HEK293 (cell line): ENCODE measurements around the gene TLE3.

Experiments used
- BCL6B ChIP-seq: fragments of 450-650 bp; formaldehyde crosslinking; IDR thresholded peaks from 2 replicates; pipeline ENCODE4 v1.5.1; 2017; ENCODE audit warnings: missing biosample characterization, missing genetic modification characterization
- CTCF ChIP-seq: fragments of 450-650 bp; formaldehyde crosslinking; IDR thresholded peaks from 2 replicates; pipeline ENCODE4 v1.5.1; 2016; ENCODE audit warnings: missing biosample characterization, missing genetic modification characterization
- ELK4 ChIP-seq: IDR thresholded peaks from 2 replicates; pipeline ENCODE4 v1.6.1; 2011; ENCODE audit warnings: mild to moderate bottlenecking, low read depth, low read length, borderline replicate concordance
- GLIS1 ChIP-seq: fragments of 450-650 bp; formaldehyde crosslinking; IDR thresholded peaks from 2 replicates; pipeline ENCODE4 v1.5.1; 2016; ENCODE audit warnings: missing biosample characterization, missing genetic modification characterization
- IKZF3 ChIP-seq: fragments of 450-650 bp; IDR thresholded peaks from 2 replicates; pipeline ENCODE4 v1.5.0; 2018; ENCODE audit warnings: missing biosample characterization, mild to moderate bottlenecking, missing genetic modification characterization, moderate library complexity
- KLF1 ChIP-seq: fragments of 450-650 bp; formaldehyde crosslinking; IDR thresholded peaks from 2 replicates; pipeline ENCODE4 v1.5.1; 2016; ENCODE audit warnings: missing biosample characterization, missing genetic modification characterization
- PRDM6 ChIP-seq: fragments of 450-650 bp; formaldehyde crosslinking; IDR thresholded peaks from 2 replicates; pipeline ENCODE4 v1.5.1; 2017; ENCODE audit warnings: missing biosample characterization, missing genetic modification characterization
- SP2 ChIP-seq: fragments of 450-650 bp; formaldehyde crosslinking; IDR thresholded peaks from 2 replicates; pipeline ENCODE4 v1.5.1; 2016; ENCODE audit warnings: missing biosample characterization, missing genetic modification characterization
- SP7 ChIP-seq: fragments of 450-650 bp; formaldehyde crosslinking; IDR thresholded peaks from 2 replicates; pipeline ENCODE4 v1.5.1; 2016; ENCODE audit warnings: missing biosample characterization, missing genetic modification characterization
- TSHZ1 ChIP-seq: fragments of 450-650 bp; formaldehyde crosslinking; IDR thresholded peaks from 2 replicates; pipeline ENCODE4 v1.5.1; 2016; ENCODE audit warnings: missing biosample characterization, missing genetic modification characterization, borderline replicate concordance
- ZBTB7A ChIP-seq: fragments of 450-650 bp; formaldehyde crosslinking; IDR thresholded peaks from 2 replicates; pipeline ENCODE4 v1.5.1; 2016; ENCODE audit warnings: low read depth, missing biosample characterization, missing genetic modification characterization
- ZNF146 ChIP-seq: fragments of 450-650 bp; formaldehyde crosslinking; IDR thresholded peaks from 2 replicates; pipeline ENCODE4 v1.5.1; 2016; ENCODE audit warnings: missing biosample characterization, missing genetic modification characterization
- ZNF184 ChIP-seq: fragments of 450-650 bp; IDR thresholded peaks from 2 replicates; pipeline ENCODE4 v1.5.1; 2018; ENCODE audit warnings: missing biosample characterization, mild to moderate bottlenecking, missing genetic modification characterization
- ZNF302 ChIP-seq: fragments of 450-650 bp; formaldehyde crosslinking; IDR thresholded peaks from 2 replicates; pipeline ENCODE4 v1.5.1; 2016; ENCODE audit warnings: missing biosample characterization, missing genetic modification characterization, low read depth
- ZNF362 ChIP-seq: fragments of 450-650 bp; formaldehyde crosslinking; IDR thresholded peaks from 2 replicates; pipeline ENCODE4 v1.5.1; 2016; ENCODE audit warnings: missing biosample characterization, missing genetic modification characterization
- ZNF560 ChIP-seq: fragments of 450-650 bp; formaldehyde crosslinking; IDR thresholded peaks from 2 replicates; pipeline ENCODE4 v1.5.1; 2017; ENCODE audit warnings: missing biosample characterization, missing genetic modification characterization, borderline replicate concordance
- ZNF596 ChIP-seq: fragments of 450-650 bp; IDR thresholded peaks from 2 replicates; pipeline ENCODE4 v1.5.0; 2018; ENCODE audit warnings: missing biosample characterization, mild to moderate bottlenecking, missing genetic modification characterization, moderate library complexity
- ZNF610 ChIP-seq: fragments of 450-650 bp; formaldehyde crosslinking; IDR thresholded peaks from 2 replicates; pipeline ENCODE4 v1.5.1; 2016; ENCODE audit warnings: missing biosample characterization, missing genetic modification characterization, borderline replicate concordance
- ZNF747 ChIP-seq: fragments of 450-650 bp; formaldehyde crosslinking; IDR thresholded peaks from 2 replicates; pipeline ENCODE4 v1.5.1; 2016; ENCODE audit warnings: missing biosample characterization, missing genetic modification characterization
- ZNF76 ChIP-seq: fragments of 450-650 bp; formaldehyde crosslinking; IDR thresholded peaks from 2 replicates; pipeline ENCODE4; 2016; ENCODE audit warnings: low read depth, missing biosample characterization, missing genetic modification characterization, borderline replicate concordance
- ZXDB ChIP-seq: fragments of 450-650 bp; formaldehyde crosslinking; IDR thresholded peaks from 2 replicates; pipeline ENCODE4 v1.5.1; 2016; ENCODE audit warnings: missing biosample characterization, missing genetic modification characterization
- TF ChIP-seq, protein P1 (sequence below): fragments of 450-650 bp; formaldehyde crosslinking; IDR thresholded peaks from 2 replicates; pipeline ENCODE4 v1.5.1; 2017; ENCODE audit warnings: missing biosample characterization, missing genetic modification characterization

Gene TLE3

DNA sequence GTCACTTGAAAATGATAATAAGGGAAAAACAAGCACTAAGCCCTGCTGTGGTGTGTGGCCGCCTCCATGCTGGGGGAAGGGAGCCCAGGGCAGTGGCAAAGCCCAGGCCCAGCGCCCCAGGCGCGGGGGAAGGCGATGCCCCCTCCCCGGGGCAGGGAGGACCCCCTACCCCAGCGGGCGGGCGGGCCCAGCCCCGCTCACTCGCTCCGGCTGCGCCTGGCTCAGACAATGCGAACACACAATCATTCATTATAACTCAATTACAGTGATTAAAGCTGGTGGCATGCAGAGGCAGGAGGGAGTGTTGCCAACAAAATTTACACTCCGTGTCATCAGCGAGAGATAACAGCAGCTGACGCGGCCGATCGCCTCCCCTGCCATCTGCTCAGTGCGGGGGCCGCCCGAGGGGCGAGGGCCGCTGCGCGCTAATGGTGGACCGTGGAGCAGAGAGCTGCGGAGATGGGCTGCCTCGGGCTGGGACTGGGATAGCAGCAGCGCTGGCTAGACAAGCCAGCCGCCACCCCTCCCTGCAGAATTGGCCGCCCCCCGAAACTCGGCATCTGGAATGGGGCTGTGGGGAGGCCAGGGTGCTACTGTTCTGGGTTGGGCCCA is 64.1 kb downstream of the TLE3 start (continued):
- TF ChIP-seq IKZF3 (tag by site-specific recombination) (peak; percentile 68), ZNF560 (tag by site-specific recombination) (no peak), ZNF610 (tag by site-specific recombination) (peak; percentile 67; the same call in 1 of the 2 replicates), TSHZ1 (peak; percentile 90; the same call in 1 of the 2 replicates), ZXDB (tag by site-specific recombination) (no peak; the same call in 1 of the 2 replicates), BCL6B (tag by site-specific recombination) (no peak), SP7 (tag by site-specific recombination) (peak; percentile 100), ZBTB7A (tag by site-specific recombination) (no peak), SP2 (tag by site-specific recombination) (no peak), PRDM6 (tag by site-specific recombination) (peak; percentile 70), ZNF146 (tag by site-specific recombination) (peak; percentile 5; the same call in 1 of the 2 replicates), ZNF184 (tag by site-specific recombination) (0 out of 2 replicates have a peak, but pooled peaks have one; percentile 38), ZNF302 (tag by site-specific recombination) (no peak), ZNF747 (tag by site-specific recombination) (no peak), ZNF76 (tag by site-specific recombination) (peak; percentile 27; the same call in 1 of the 2 replicates), ZNF362 (no peak), CTCF (tag by site-specific recombination) (no peak), ZNF596 (0 out of 2 replicates have a peak, but pooled peaks have one; percentile 19), ELK4 (no peak), KLF1 (peak; percentile 98), GLIS1 (tag by site-specific recombination) (peak; percentile 92)
- TF ChIP-seq, protein P1, sequence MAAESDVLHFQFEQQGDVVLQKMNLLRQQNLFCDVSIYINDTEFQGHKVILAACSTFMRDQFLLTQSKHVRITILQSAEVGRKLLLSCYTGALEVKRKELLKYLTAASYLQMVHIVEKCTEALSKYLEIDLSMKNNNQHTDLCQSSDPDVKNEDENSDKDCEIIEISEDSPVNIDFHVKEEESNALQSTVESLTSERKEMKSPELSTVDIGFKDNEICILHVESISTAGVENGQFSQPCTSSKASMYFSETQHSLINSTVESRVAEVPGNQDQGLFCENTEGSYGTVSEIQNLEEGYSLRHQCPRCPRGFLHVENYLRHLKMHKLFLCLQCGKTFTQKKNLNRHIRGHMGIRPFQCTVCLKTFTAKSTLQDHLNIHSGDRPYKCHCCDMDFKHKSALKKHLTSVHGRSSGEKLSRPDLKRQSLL (tag by site-specific recombination), result no peak
